Large intestine (tissue), 3 donors: ENCODE data around the gene CLEC9A. TPM values are rescaled to one million over a fixed set of nuclear protein-coding genes. Genes with fewer than 3 reads are reported as not detected.
"Not testable (repeated sequence)": the region's sequence is repeated elsewhere in the genome, so short reads cannot be mapped to it uniquely, and the experiment has no call there.

ENCODE experiments used
- DNase-seq, 2 donors: peaks; one replicate each; pipeline versions ENCODE4 v3.0.0 to v3.0.0-alpha.2; 2013
- H3K27ac ChIP-seq: one replicate; pipeline ENCODE4 v1.5.1; 2013; ENCODE audit warnings: low read length
- H3K27me3 ChIP-seq: 2 replicates; pipeline ENCODE4 v1.6.1; 2013; ENCODE audit warnings: low read length; ENCODE audit not compliant: control insufficient read depth, insufficient read depth
- H3K36me3 ChIP-seq: 2 replicates; pipeline ENCODE4 v1.6.1; 2013; ENCODE audit warnings: low read length; ENCODE audit not compliant: control insufficient read depth, insufficient read depth
- H3K4me1 ChIP-seq: one replicate; pipeline ENCODE4 v1.6.1; 2013; ENCODE audit warnings: low read length; ENCODE audit not compliant: control insufficient read depth, insufficient read depth
- H3K4me3 ChIP-seq: one replicate; pipeline ENCODE4 v1.5.1; 2013; ENCODE audit warnings: low read length
- H3K9me3 ChIP-seq: one replicate; pipeline ENCODE4 v1.6.1; 2013; ENCODE audit warnings: mild to moderate bottlenecking, low read depth, low read length, moderate library complexity; ENCODE audit not compliant: control insufficient read depth
- WGBS: methylation state at CpG from one replicate; pipeline ENCODE4 v1.1.5; 2013; ENCODE audit warnings: low lambda C conversion rate; ENCODE audit not compliant: insufficient coverage; 5-methylcytosine and 5-hydroxymethylcytosine counted together
- polyA plus RNA-seq: library from polyadenylated mRNA; unstranded; fragments of 120-200 nt; gene quantifications from one replicate; pipeline ENCODE4 v1.2.1, GENCODE V29; 2013

The CLEC9A gene
- polyA plus RNA-seq, 1 donor, result 2.5 TPM

- Histone ChIP-seq H3K27ac (no peak overlapping the region), H3K27me3 (no peaks in the 10 kb centered on the region), H3K9me3 (no peaks in the 10 kb centered on the region), H3K4me1 (no peaks in the 10 kb centered on the region), H3K36me3 (no peaks in the 10 kb centered on the region), H3K4me3 (no peak overlapping the region)
- WGBS, result 100% methylated on average over 1 of the region's 3 CpGs
- no peak for DNase-seq
Measured at GRCh38 chr12:10025236-10025635, 5.2 kb upstream of the CLEC9A start.

- not testable (repeated sequence) for H3K4me1 ChIP-seq, H3K9me3 ChIP-seq, H3K27ac ChIP-seq, DNase-seq, H3K27me3 ChIP-seq, H3K4me3 ChIP-seq, H3K36me3 ChIP-seq
- 88% methylated on average over 1 of the region's 4 CpGs for WGBS
Measured at GRCh38 chr12:10026666-10027065, 3.8 kb upstream of the CLEC9A start.

- Histone ChIP-seq H3K27ac (no peak overlapping the region), H3K27me3 (no peaks in the 10 kb centered on the region), H3K4me3 (no peak overlapping the region), H3K9me3 (peaks cover 2% of the 10 kb centered on the region), H3K4me1 (no peaks in the 10 kb centered on the region), H3K36me3 (no peaks in the 10 kb centered on the region)
- 54% methylated on average over 3 of the region's 3 CpGs for WGBS
- DNase-seq, result no peak
Measured at GRCh38 chr12:10027311-10027710, 3.2 kb upstream of the CLEC9A start.

- Histone ChIP-seq H3K27me3 (no peaks in the 10 kb centered on the region), H3K9me3 (peaks cover 2% of the 10 kb centered on the region), H3K4me1 (no peaks in the 10 kb centered on the region), H3K27ac (no peak overlapping the region), H3K36me3 (no peaks in the 10 kb centered on the region), H3K4me3 (no peak overlapping the region)
- WGBS, result no CpG with 5 or more reads among the region's 4 CpGs
- DNase-seq, result no peak
Measured at GRCh38 chr12:10027721-10028120, 2.8 kb upstream of the CLEC9A start.

GRCh38 chr12:10031321-10031720 lies 839 bp downstream of the CLEC9A start:
- WGBS, result no CpG with 5 or more reads among the region's 4 CpGs
- Histone ChIP-seq H3K9me3 (peaks cover 2% of the 10 kb centered on the region), H3K27me3 (no peaks in the 10 kb centered on the region), H3K36me3 (no peaks in the 10 kb centered on the region), H3K4me1 (no peaks in the 10 kb centered on the region), H3K4me3 (no peak overlapping the region), H3K27ac (no peak overlapping the region)
- no peak for DNase-seq

- H3K27me3 ChIP-seq, result no peaks in the 10 kb centered on the region
- H3K4me1 ChIP-seq, result no peaks in the 10 kb centered on the region
- H3K9me3 ChIP-seq, result peaks cover 2% of the 10 kb centered on the region
- H3K4me3 ChIP-seq, result no peak overlapping the region
- no peaks in the 10 kb centered on the region for H3K36me3 ChIP-seq
- 80% methylated on average over 1 of the region's 5 CpGs for WGBS
- H3K27ac ChIP-seq, result no peak overlapping the region
- no peak for DNase-seq
Measured at GRCh38 chr12:10031771-10032175, 1.3 kb downstream of the CLEC9A start.

- DNase-seq, result no peak
- no peak overlapping the region for H3K4me3 ChIP-seq
- no peak overlapping the region for H3K27ac ChIP-seq
- no peaks in the 10 kb centered on the region for H3K4me1 ChIP-seq
- H3K36me3 ChIP-seq, result no peaks in the 10 kb centered on the region
- H3K9me3 ChIP-seq, result peaks cover 2% of the 10 kb centered on the region
- 100% methylated on average over 1 of the region's 1 CpG for WGBS
- H3K27me3 ChIP-seq, result no peaks in the 10 kb centered on the region
Measured at GRCh38 chr12:10033783-10034545, 3.5 kb downstream of the CLEC9A start.

- Histone ChIP-seq H3K4me1 (no peaks in the 10 kb centered on the region), H3K27ac (no peak overlapping the region), H3K36me3 (no peaks in the 10 kb centered on the region), H3K9me3 (no peaks in the 10 kb centered on the region), H3K4me3 (no peak overlapping the region), H3K27me3 (no peaks in the 10 kb centered on the region)
- DNase-seq, result no peak
Measured at GRCh38 chr12:10042167-10042566, 11.7 kb downstream of the CLEC9A start.

- H3K4me1 ChIP-seq, result no peaks in the 10 kb centered on the region
- H3K4me3 ChIP-seq, result no peak overlapping the region
- no peaks in the 10 kb centered on the region for H3K9me3 ChIP-seq
- H3K27ac ChIP-seq, result no peak overlapping the region
- no peaks in the 10 kb centered on the region for H3K36me3 ChIP-seq
- no peaks in the 10 kb centered on the region for H3K27me3 ChIP-seq
- WGBS, result no CpG with 5 or more reads among the region's 3 CpGs
- no peak for DNase-seq
Measured at GRCh38 chr12:10048526-10048925, 18.0 kb downstream of the CLEC9A start.

GRCh38 chr12:10052193-10052913 lies 21.9 kb downstream of the CLEC9A start:
- DNase-seq, result no peak
- no peaks in the 10 kb centered on the region for H3K4me1 ChIP-seq
- H3K9me3 ChIP-seq, result no peaks in the 10 kb centered on the region
- no peaks in the 10 kb centered on the region for H3K36me3 ChIP-seq
- H3K4me3 ChIP-seq, result no peak overlapping the region
- no peak overlapping the region for H3K27ac ChIP-seq
- 88% methylated on average over 5 of the region's 7 CpGs for WGBS
- no peaks in the 10 kb centered on the region for H3K27me3 ChIP-seq

- DNase-seq, result no peak
- Histone ChIP-seq H3K4me3 (no peak overlapping the region), H3K27me3 (no peaks in the 10 kb centered on the region), H3K27ac (no peak overlapping the region), H3K9me3 (no peaks in the 10 kb centered on the region), H3K4me1 (no peaks in the 10 kb centered on the region), H3K36me3 (no peaks in the 10 kb centered on the region)
- no CpG with 5 or more reads among the region's 5 CpGs for WGBS
Measured at GRCh38 chr12:10058387-10058786, 27.9 kb downstream of the CLEC9A start.
